C4-2B (cell line): Measurements from ENCODE around the gene SUGP2.

Experiments
- H3K27ac ChIP-seq: fragments of 450-650 bp; 2 replicates; pipeline ENCODE4 v1.5.1; 2017
- ZFX ChIP-seq: fragments of 450-650 bp; IDR thresholded peaks from 2 replicates; pipeline ENCODE4 v1.6.1; 2017
- TF ChIP-seq, protein P1 (sequence below): fragments of 450-650 bp; conservative IDR thresholded peaks from 2 replicates; pipeline ENCODE4 v1.5.1; 2017; ENCODE audit warnings: mild to moderate bottlenecking

Gene SUGP2

DNA sequence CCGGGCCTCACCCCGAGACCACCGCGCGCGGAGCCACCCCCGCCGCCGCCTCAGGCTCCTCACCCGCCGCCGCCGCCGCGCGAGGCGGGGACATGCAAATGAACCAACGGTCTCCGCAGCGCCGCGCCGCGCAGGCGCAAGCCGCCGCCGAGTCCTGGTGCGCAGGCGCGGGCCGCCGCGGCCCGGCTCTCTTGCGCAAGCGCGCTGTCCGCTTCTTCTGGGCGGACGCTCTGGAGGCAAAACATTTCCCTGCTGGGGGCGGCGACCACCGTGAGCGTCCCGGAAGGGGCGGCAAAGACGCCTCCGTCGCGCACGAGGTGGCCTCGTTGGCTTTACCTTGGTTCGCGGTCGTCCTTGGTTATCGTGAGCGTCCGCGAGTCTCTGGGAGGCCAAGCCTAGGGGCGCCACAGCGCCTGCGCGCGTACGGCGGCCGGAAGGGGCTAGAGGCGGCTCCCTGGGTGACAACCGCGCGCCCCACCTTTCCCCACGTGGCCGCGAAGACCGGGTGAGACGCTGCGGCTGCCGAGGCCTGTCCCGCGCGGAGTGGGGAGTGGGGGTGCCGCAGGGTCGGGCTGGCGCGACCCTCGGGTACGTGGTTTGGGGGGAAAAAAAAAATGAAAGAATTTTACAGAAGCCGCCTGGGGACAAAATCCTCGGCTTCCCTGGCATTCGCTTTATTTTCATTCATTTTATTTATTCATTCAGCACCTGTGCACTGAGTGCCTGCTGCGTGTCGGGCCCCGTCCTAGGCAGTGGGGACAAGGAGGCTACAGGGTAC, at the start of gene SUGP2, which contains the start of gene ARMC6:
Gene SUGP2, minus strand, starts transcription at position 92 of the 778 bp plus-strand sequence. CDS start 2,446 bp downstream, outside the sequence.
Gene ARMC6, plus strand, starts transcription at position 178 of the 778 bp plus-strand sequence. CDS start 607 bp downstream, outside the sequence.
- peak; percentile 55; the same call in 1 of the 2 replicates for TF ChIP-seq ZFX
- TF ChIP-seq, protein P1, sequence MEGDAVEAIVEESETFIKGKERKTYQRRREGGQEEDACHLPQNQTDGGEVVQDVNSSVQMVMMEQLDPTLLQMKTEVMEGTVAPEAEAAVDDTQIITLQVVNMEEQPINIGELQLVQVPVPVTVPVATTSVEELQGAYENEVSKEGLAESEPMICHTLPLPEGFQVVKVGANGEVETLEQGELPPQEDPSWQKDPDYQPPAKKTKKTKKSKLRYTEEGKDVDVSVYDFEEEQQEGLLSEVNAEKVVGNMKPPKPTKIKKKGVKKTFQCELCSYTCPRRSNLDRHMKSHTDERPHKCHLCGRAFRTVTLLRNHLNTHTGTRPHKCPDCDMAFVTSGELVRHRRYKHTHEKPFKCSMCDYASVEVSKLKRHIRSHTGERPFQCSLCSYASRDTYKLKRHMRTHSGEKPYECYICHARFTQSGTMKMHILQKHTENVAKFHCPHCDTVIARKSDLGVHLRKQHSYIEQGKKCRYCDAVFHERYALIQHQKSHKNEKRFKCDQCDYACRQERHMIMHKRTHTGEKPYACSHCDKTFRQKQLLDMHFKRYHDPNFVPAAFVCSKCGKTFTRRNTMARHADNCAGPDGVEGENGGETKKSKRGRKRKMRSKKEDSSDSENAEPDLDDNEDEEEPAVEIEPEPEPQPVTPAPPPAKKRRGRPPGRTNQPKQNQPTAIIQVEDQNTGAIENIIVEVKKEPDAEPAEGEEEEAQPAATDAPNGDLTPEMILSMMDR: no peak
- peak within 1 kb of the TSS; percentile 94 for H3K27ac ChIP-seq

DNA sequence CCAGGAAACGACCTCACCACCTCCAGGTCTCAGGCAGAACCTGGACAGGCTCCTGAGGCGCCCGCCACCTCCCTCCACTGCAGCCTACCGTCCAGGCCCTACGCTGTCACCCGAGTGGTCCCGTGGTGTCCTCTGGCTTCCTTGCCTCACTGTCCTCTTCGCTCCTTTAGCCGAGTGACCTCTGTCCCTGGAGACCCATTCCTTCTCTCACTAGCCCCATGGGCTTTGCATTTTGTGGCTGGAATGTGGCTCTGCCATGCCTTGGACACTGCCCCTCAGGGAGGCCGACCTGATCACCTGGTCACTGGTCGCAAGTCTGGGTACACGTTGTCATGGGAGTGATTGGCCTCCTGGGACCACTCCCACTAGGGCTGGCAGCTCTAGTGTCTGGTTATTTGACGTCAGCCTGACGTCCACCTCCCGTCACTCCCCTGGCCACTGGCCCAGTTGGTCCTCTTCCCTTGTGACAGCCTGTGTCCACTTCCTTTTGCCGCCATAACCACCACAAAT, 48.4 kb upstream of the SUGP2 start:
- TF ChIP-seq, protein P1: no peak
- TF ChIP-seq ZFX: no peak
- no peak overlapping the region for H3K27ac ChIP-seq

DNA sequence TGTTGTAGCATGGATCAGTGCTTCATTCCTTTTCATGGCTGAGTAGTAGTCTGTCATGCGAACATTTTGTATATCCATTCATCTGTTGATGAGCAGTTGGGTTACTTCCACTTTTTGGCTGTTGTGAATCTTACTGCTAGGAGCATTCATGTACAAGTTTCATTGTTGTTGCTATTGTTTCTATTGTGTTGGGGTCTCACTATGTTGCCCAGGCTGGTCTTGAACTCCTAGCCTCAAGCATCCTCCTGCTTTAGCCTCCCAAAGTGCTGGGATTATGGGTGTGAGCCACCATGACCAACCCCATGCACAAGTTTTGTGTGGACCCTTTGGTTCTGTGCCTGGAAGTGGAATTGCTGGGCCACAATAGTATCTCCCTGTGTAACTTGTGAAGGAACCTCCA, 46.3 kb upstream of the SUGP2 start:
- no peak overlapping the region for H3K27ac ChIP-seq
- TF ChIP-seq, protein P1: no peak
- no peak for TF ChIP-seq ZFX

DNA sequence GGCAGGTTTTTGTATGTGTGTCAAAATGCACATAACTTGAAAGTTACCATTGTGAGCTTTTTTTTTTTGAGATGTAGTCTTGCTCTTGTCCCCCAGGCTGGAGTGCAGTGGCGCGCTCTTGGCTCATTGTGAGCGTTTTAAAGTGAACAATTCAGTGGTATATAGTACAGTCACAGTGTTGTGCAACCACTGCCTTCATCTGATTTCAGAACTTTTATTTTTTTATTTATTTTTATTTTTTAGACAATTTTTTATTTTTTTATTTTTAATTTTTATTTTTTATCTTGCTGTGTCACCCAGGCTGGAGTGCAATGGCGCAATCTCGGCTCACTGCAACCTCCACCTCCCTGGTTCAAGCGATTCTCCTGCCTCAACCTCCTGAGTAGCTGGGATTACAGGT, 45.5 kb upstream of the SUGP2 start:
- no peak overlapping the region for H3K27ac ChIP-seq
- TF ChIP-seq ZFX: no peak
- TF ChIP-seq, protein P1: no peak

DNA sequence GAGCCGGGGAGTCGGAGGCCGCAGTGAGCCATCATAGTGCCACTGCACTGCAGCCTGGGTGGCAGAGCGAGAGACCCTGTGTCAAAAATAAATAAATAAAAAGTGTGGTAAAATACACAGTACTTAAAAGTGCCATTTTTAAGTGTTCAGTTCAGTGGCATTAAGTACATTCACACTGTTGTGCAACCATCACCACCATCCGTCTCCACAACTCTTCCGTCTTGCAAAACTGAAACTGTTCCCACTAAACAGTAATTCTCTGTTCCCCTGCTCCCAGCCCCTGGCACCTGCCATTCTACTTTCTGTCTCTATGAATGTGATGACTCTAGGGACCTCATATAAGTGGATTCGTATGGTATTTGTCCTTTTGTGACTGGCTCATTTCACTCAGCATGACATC, 43.8 kb upstream of the SUGP2 start:
- no peak for TF ChIP-seq ZFX
- TF ChIP-seq, protein P1: no peak
- H3K27ac ChIP-seq: no peak overlapping the region

DNA sequence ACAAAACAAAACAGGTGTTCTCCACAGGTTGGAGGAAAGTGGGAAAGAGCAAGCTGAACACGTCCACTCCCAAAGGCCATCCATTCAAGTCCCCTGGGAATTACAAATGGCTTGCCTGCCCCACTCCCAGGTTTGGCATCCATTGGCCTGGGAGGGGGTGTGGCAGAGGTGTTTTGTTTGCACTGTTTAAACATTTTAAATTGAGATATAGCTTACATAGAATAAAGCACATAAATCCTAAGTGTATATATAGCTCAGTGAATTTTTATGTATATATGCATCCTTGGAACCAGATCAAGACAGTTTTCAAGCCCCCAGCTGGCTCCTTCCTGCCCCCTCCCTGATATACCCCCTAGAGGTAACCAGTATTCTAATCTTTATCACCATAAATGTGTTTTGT, 43.2 kb upstream of the SUGP2 start:
- TF ChIP-seq ZFX: no peak
- TF ChIP-seq, protein P1: no peak
- H3K27ac ChIP-seq: no peak overlapping the region

DNA sequence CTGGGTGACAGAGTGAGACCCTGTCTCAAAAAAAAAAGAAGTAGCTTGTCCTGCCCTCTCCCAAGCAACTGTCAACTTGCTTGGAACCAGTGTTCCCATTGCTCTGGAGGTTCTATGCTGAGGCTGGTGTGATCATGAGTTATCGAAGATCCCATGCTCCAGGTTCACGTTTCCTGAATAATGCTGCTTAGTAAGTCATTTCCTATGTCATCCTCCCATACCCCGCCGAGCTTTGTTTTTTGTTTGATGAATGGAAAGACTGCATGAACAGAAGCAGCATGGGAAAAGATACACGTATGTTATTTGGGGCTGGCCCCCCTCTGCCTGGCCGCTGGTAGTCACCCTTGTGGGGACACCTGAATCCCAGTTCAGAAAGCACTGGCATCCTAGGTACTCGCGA, 41.8 kb upstream of the SUGP2 start:
- TF ChIP-seq, protein P1: no peak
- TF ChIP-seq ZFX: no peak
- no peak overlapping the region for H3K27ac ChIP-seq
